ENCODE measurements around the gene MAP2K2.

MAP2K2 gene

GRCh38 chr19:4115050-4115817 lies 8.7 kb downstream of the MAP2K2 start:
- DNase-seq (ENCODE audit: low spot score), result no peak
- no peak for TF ChIP-seq CTCF (IDR thresholded peaks at IDR 0.05)
- no peak overlapping the region for H3K4me3 ChIP-seq
- peak overlapping the region in 1 of 2 donors; percentile 40 for H3K27ac ChIP-seq

- Histone ChIP-seq H3K4me3 (no peak overlapping the region), H3K27ac (no peak overlapping the region)
- no peak for DNase-seq (ENCODE audit: low spot score)
- TF ChIP-seq CTCF (IDR thresholded peaks at IDR 0.05), result no peak
Measured at GRCh38 chr19:4114181-4114580, 9.7 kb downstream of the MAP2K2 start.

GRCh38 chr19:4113398-4114088 lies 10.4 kb downstream of the MAP2K2 start:
- DNase-seq (ENCODE audit: low spot score), result no peak
- TF ChIP-seq CTCF (IDR thresholded peaks at IDR 0.05), result no peak
- Histone ChIP-seq H3K27ac (no peak overlapping the region), H3K4me3 (no peak overlapping the region)

- Histone ChIP-seq H3K27ac (no peak overlapping the region), H3K4me3 (no peak overlapping the region)
- DNase-seq (ENCODE audit: low spot score), result no peak
- TF ChIP-seq CTCF (IDR thresholded peaks at IDR 0.05), result no peak
Measured at GRCh38 chr19:4112367-4112766, 11.6 kb downstream of the MAP2K2 start.

- no peak for TF ChIP-seq CTCF (IDR thresholded peaks at IDR 0.05)
- DNase-seq (ENCODE audit: low spot score), result no peak
- Histone ChIP-seq H3K4me3 (no peak overlapping the region), H3K27ac (no peak overlapping the region)
Measured at GRCh38 chr19:4109626-4109945, 14.3 kb downstream of the MAP2K2 start.

- Histone ChIP-seq H3K27ac (no peak overlapping the region), H3K4me3 (no peak overlapping the region)
- TF ChIP-seq CTCF (IDR thresholded peaks at IDR 0.05), result no peak
- no peak for DNase-seq (ENCODE audit: low spot score)
Measured at GRCh38 chr19:4108767-4109625, 14.9 kb downstream of the MAP2K2 start.

Data from coronary artery (tissue), 2 donors.